H1 (cell line): ENCODE results near the gene ROGDI. TPM values are rescaled to one million over a fixed set of nuclear protein-coding genes. Genes with fewer than 3 reads are reported as not detected.

Experiments
- ATF2 ChIP-seq: IDR thresholded peaks from 2 replicates; pipeline ENCODE4 v1.6.1; 2012; ENCODE audit warnings: low read length, inconsistent platforms
- BACH1 ChIP-seq: IDR thresholded peaks from 2 replicates; pipeline ENCODE4 v1.6.1; 2012; ENCODE audit warnings: low read length, improper control_type of control experiment
- CHD7 ChIP-seq: fragments of 300-600 bp; sonication (generic); IDR thresholded peaks from 2 replicates; pipeline ENCODE4 v1.7.1; 2012; ENCODE audit warnings: low read length, moderate library complexity, mild to moderate bottlenecking, inconsistent platforms; ENCODE audit not compliant: insufficient replicate concordance
- MAFK ChIP-seq: IDR thresholded peaks from 2 replicates; pipeline ENCODE4 v1.6.1; 2012; ENCODE audit warnings: low read depth, mild to moderate bottlenecking, improper control_type of control experiment, low read length
- RAD21 ChIP-seq, 2 experiments: IDR thresholded peaks in 1 of 2; conservative IDR thresholded peaks in 1 of 2; 2 replicates each; pipeline ENCODE4 v1.6.1; 2011; ENCODE audit warnings: low read depth in 2 of 2, low read length in 2 of 2, improper control_type of control experiment in 1 of 2, inconsistent platforms in 1 of 2, mild to moderate bottlenecking in 1 of 2, moderate library complexity in 1 of 2
- polyA plus RNA-seq, 7 experiments: library from polyadenylated mRNA; depleted of rRNA in 3 of 7; stranded (reverse) in 5 of 7; unstranded in 2 of 7; fragments of >200 nt in 5 of 7; fragments of 200-250 nt in 2 of 7; gene quantifications; 1 replicate in 5 of 7; 2 replicates in 1 of 7; 4 replicates in 1 of 7; pipeline versions ENCODE4 v1.2.1 to v1.2.3, GENCODE V29; 2011 to 2013; ENCODE audit warnings: missing spikeins in 2 of 7, mixed read lengths in 2 of 7
- total RNA-seq: library from RNA; stranded (reverse); fragmentation: NEBNext Ultra II Directional; extraction: Animal tissue kit (Norgen Biotek cat#: 25700); gene quantifications from 2 replicates; pipeline ENCODE4 v1.2.1, GENCODE V29; 2021

ROGDI gene
- total and polyA plus RNA-seq, 2 of the 8 experiments (the other 6 are each of a cell fraction or from before 2014, with no cell fraction given): 27.4 to 68.4 TPM

GRCh38 chr16:4783951-4784336, 18.5 kb downstream of the ROGDI start (continued):
- TF ChIP-seq CHD7 (no peak), MAFK (no peak), RAD21 (IDR thresholded peaks at IDR 0.05 in 1 of 2, conservative IDR thresholded peaks at IDR 0.05 in 1 of 2; ENCODE audit: low read depth in 2 of 2, low read length in 2 of 2) (no peak), ATF2 (no peak), BACH1 (no peak)
- TF ChIP-seq, all 59 proteins: peak for 0
